LNCaP clone FGC (cell line): ENCODE measurements around the gene MAGI3.

Source experiments
- DNase-seq: peaks from one replicate; pipeline ENCODE4 v3.0.0-alpha.2; 2011; ENCODE audit warnings: low read depth
- H3K4me3 ChIP-seq: 2 replicates; pipeline ENCODE4 v1.5.1; 2011; ENCODE audit warnings: mild to moderate bottlenecking, low read depth, low read length, control low read depth
- TF ChIP-seq, protein P1 (sequence below): IDR thresholded peaks from 2 replicates; pipeline ENCODE4 v1.5.1; 2012; ENCODE audit warnings: mild to moderate bottlenecking; ENCODE audit not compliant: control insufficient read depth, insufficient read depth; ENCODE audit errors: extremely low read depth

The MAGI3 gene

GRCh38 chr1:113732802-113733201 lies 342.5 kb downstream of the MAGI3 start:
- no peak for DNase-seq
- TF ChIP-seq, protein P1, sequence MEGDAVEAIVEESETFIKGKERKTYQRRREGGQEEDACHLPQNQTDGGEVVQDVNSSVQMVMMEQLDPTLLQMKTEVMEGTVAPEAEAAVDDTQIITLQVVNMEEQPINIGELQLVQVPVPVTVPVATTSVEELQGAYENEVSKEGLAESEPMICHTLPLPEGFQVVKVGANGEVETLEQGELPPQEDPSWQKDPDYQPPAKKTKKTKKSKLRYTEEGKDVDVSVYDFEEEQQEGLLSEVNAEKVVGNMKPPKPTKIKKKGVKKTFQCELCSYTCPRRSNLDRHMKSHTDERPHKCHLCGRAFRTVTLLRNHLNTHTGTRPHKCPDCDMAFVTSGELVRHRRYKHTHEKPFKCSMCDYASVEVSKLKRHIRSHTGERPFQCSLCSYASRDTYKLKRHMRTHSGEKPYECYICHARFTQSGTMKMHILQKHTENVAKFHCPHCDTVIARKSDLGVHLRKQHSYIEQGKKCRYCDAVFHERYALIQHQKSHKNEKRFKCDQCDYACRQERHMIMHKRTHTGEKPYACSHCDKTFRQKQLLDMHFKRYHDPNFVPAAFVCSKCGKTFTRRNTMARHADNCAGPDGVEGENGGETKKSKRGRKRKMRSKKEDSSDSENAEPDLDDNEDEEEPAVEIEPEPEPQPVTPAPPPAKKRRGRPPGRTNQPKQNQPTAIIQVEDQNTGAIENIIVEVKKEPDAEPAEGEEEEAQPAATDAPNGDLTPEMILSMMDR = no peak
- H3K4me3 ChIP-seq = no peak overlapping the region

- TF ChIP-seq, protein P1 = no peak
- no peak overlapping the region for H3K4me3 ChIP-seq
- no peak for DNase-seq
These were observed 344.2 kb downstream of the MAGI3 start for GRCh38 chr1:113734357-113735055.
